ENCODE results near the gene CENPT. TPM values are rescaled to one million over a fixed set of nuclear protein-coding genes. Genes with fewer than 3 reads are reported as not detected.

CENPT gene
- total and polyA plus RNA-seq, 2 donors (not counting 1 experiment from before 2014, with no cell fraction given), result 75.0 to 169 TPM

GRCh38 chr16:67884684-67885083 lies 37.2 kb upstream of the CENPT start, which contains the start of gene NRN1L:
Gene NRN1L (plus strand): TSS chr16:67884885. CDS start chr16:67884904, 19 bp downstream.
- 96% methylated on average over 21 of the region's 22 CpGs for WGBS (ENCODE audit: insufficient coverage)
- DNase-seq (no peak), ATAC-seq (ENCODE audit: low read depth) (no peak)
- TF ChIP-seq EZH2 (IDR thresholded peaks at IDR 0.05; ENCODE audit: borderline replicate concordance, insufficient read depth, low read depth, low read length, poor library complexity, severe bottlenecking), result no peak
- no peak for TF ChIP-seq CTCF (IDR thresholded peaks at IDR 0.05)
- Histone ChIP-seq H2AFZ (ENCODE audit: insufficient read depth, low read depth, low read length, poor library complexity, severe bottlenecking) (no peak within 1 kb of the TSS), H3K9ac (ENCODE audit: low read length) (no peak within 1 kb of the TSS), H3K4me2 (replicated peaks; ENCODE audit: low read depth, low read length, poor library complexity, severe bottlenecking) (no peak within 1 kb of the TSS), H3K4me3 (ENCODE audit: control extremely low read depth in 1 of 5, extremely low read depth in 1 of 5, insufficient read depth in 1 of 5, low read depth in 2 of 5, low read length in 4 of 5) (no peak within 1 kb of the TSS), H3K4me1 (ENCODE audit: control insufficient read depth in 2 of 2, insufficient read depth in 2 of 2, low read length in 2 of 2) (no peaks in the 10 kb centered on the region), H3K27ac (ENCODE audit: low read length in 2 of 2) (no peak within 1 kb of the TSS), H3K27me3 (replicated peaks in 1 of 4; ENCODE audit: control extremely low read depth in 1 of 4, control insufficient read depth in 3 of 4, insufficient read depth in 4 of 4, low read length in 3 of 4) (no peaks in the 10 kb centered on the region), H3K36me3 (replicated peaks in 1 of 2; ENCODE audit: control extremely low read depth in 1 of 2, control insufficient read depth in 1 of 2, extremely low read depth in 1 of 2, insufficient read depth in 2 of 2, low read length in 1 of 2) (peaks cover 0 to 60% of the 10 kb centered on the region in 2 experiments), H4K20me1 (ENCODE audit: control insufficient read depth, insufficient read depth, low read length, poor library complexity, severe bottlenecking) (no peaks in the 10 kb centered on the region), H3K79me2 (ENCODE audit: control insufficient read depth, insufficient read depth, low read length) (peaks cover 6% of the 10 kb centered on the region), H3K9me3 (ENCODE audit: control extremely low read depth in 1 of 3, control insufficient read depth in 2 of 3, insufficient read depth in 1 of 3, low read length in 2 of 3) (no peaks in the 10 kb centered on the region)
- Mint-ChIP-seq H3K9me3 (ENCODE audit: insufficient read depth) (no peaks in the 10 kb centered on the region), H3K4me1 (no peaks in the 10 kb centered on the region), H3K4me3 (no peak within 1 kb of the TSS), H3K27me3 (no peaks in the 10 kb centered on the region), H3K27ac (no peak within 1 kb of the TSS)
- intact Hi-C loops (cut with micrococcal nuclease), result no loop called here
- ChIA-PET POLR2A (interaction anchor here (1.7 kb wide), 1 partner anchor 156 kb away, joined by 12 read pairs; no protein-coding TSS in a partner anchor), CTCF (interaction anchor here (0.8 to 9.3 kb wide), 40 partner anchors 8 to 343 kb away, joined by 3 to 151 read pairs (median 8); partner anchors contain the start of genes DDX28, DPEP2, DUS2 and GFOD2)

- Histone ChIP-seq H3K9ac (ENCODE audit: low read length) (no peak overlapping the region), H3K4me3 (ENCODE audit: control extremely low read depth in 1 of 5, extremely low read depth in 1 of 5, insufficient read depth in 1 of 5, low read depth in 2 of 5, low read length in 4 of 5) (no peak overlapping the region), H3K4me2 (replicated peaks; ENCODE audit: low read depth, low read length, poor library complexity, severe bottlenecking) (no peak overlapping the region), H3K79me2 (ENCODE audit: control insufficient read depth, insufficient read depth, low read length) (peaks cover 6% of the 10 kb centered on the region), H3K4me1 (ENCODE audit: control insufficient read depth in 2 of 2, insufficient read depth in 2 of 2, low read length in 2 of 2) (no peaks in the 10 kb centered on the region), H2AFZ (ENCODE audit: insufficient read depth, low read depth, low read length, poor library complexity, severe bottlenecking) (no peak overlapping the region), H3K27ac (ENCODE audit: low read length in 2 of 2) (no peak overlapping the region), H3K36me3 (replicated peaks in 1 of 2; ENCODE audit: control extremely low read depth in 1 of 2, control insufficient read depth in 1 of 2, extremely low read depth in 1 of 2, insufficient read depth in 2 of 2, low read length in 1 of 2) (peaks cover 0 to 68% of the 10 kb centered on the region in 2 experiments), H3K27me3 (replicated peaks in 1 of 4; ENCODE audit: control extremely low read depth in 1 of 4, control insufficient read depth in 3 of 4, insufficient read depth in 4 of 4, low read length in 3 of 4) (no peaks in the 10 kb centered on the region), H4K20me1 (ENCODE audit: control insufficient read depth, insufficient read depth, low read length, poor library complexity, severe bottlenecking) (no peaks in the 10 kb centered on the region), H3K9me3 (ENCODE audit: control extremely low read depth in 1 of 3, control insufficient read depth in 2 of 3, insufficient read depth in 1 of 3, low read length in 2 of 3) (no peaks in the 10 kb centered on the region)
- intact Hi-C loops (cut with micrococcal nuclease), result loop anchor here (1.0 kb wide), 4 partner anchors 44 to 345 kb away; no protein-coding TSS in a partner anchor
- DNase-seq, result peak; percentile 81
- TF ChIP-seq EZH2 (IDR thresholded peaks at IDR 0.05; ENCODE audit: borderline replicate concordance, insufficient read depth, low read depth, low read length, poor library complexity, severe bottlenecking), result no peak
- TF ChIP-seq CTCF (IDR thresholded peaks at IDR 0.05), result peak; percentile 96
- WGBS (ENCODE audit: insufficient coverage), result 60% methylated on average over 11 of the region's 11 CpGs
- no peaks in the 10 kb centered on the region for H3K4me1 Mint-ChIP-seq
- no peak overlapping the region for H3K4me3 Mint-ChIP-seq
- H3K9me3 Mint-ChIP-seq (ENCODE audit: insufficient read depth), result no peaks in the 10 kb centered on the region
- no peak overlapping the region for H3K27ac Mint-ChIP-seq
- no peaks in the 10 kb centered on the region for H3K27me3 Mint-ChIP-seq
- CTCF ChIA-PET, result interaction anchor here (0.7 to 9.3 kb wide), 65 partner anchors 9 to 349 kb away, joined by 3 to 151 read pairs (median 4); partner anchors contain the start of genes DDX28, DPEP2, DUS2 and GFOD2
- POLR2A ChIA-PET, result interaction anchor here (0.6 to 1.6 kb wide), 2 partner anchors 45 to 156 kb away, joined by 5 to 12 read pairs; no protein-coding TSS in a partner anchor
- ATAC-seq (ENCODE audit: low read depth), result peak; percentile 88
Observed at GRCh38 chr16:67883872-67884261, 36.4 kb upstream of the CENPT start.
